Psoas muscle (tissue), 8 donors: Measurements from ENCODE around the gene TPRKB. TPM values are rescaled to one million over a fixed set of nuclear protein-coding genes. Genes with fewer than 3 reads are reported as not detected.
A peak's percentile ranks its signal among the peaks of the same experiment; 100 is the strongest.

Source experiments
- ATAC-seq, 4 donors: fragments of 200-7000 bp; cut with Tn5 transposase; one replicate each; pipeline ENCODE4 v1.9.1; 2020; ENCODE audit warnings: moderate library complexity in 3 of 4, mild to moderate bottlenecking in 2 of 4
- DNase-seq, 2 donors: peaks; one replicate each; pipeline ENCODE4 v3.0.0-alpha.2; 2020
- H3K27ac ChIP-seq: fragments of 200-600 bp; one replicate; pipeline ENCODE4 v1.8.0; 2022
- H3K27me3 ChIP-seq, 3 donors: fragments of 200-600 bp in 1 of 3; one replicate each; pipeline versions ENCODE4 v1.6.1 to v1.8.0; 2013 to 2022; ENCODE audit warnings: low read length in 2 of 3, mild to moderate bottlenecking in 2 of 3, moderate library complexity in 1 of 3; ENCODE audit not compliant: insufficient read depth in 3 of 3
- H3K36me3 ChIP-seq, 2 donors: fragments of 200-600 bp in 1 of 2; one replicate each; pipeline versions ENCODE4 v1.6.1 to v1.8.0; 2013 to 2022; ENCODE audit warnings: low read depth in 1 of 2, mild to moderate bottlenecking in 1 of 2, moderate library complexity in 1 of 2; ENCODE audit not compliant: insufficient read depth in 1 of 2
- H3K4me1 ChIP-seq: fragments of 200-600 bp; one replicate; pipeline ENCODE4 v1.8.0; 2022
- H3K4me3 ChIP-seq: fragments of 200-600 bp; one replicate; pipeline ENCODE4 v1.8.0; 2022; ENCODE audit warnings: mild to moderate bottlenecking
- H3K9me3 ChIP-seq: fragments of 200-600 bp; one replicate; pipeline ENCODE4 v1.8.0; 2022
- CTCF ChIP-seq: fragments of 200-600 bp; IDR thresholded peaks from one replicate; pipeline ENCODE4 v1.8.0; 2022; ENCODE audit warnings: antibody characterized with exemption
- WGBS, 3 donors: extraction: QIAGEN DNeasy Blood & Tissue Kit; methylation state at CpG; one replicate each; pipeline versions ENCODE4 v1.1.6 to v1.1.7; 2013; 5-methylcytosine and 5-hydroxymethylcytosine counted together
- intact Hi-C, 2 donors: fragments of 100-400 bp; cut with DNase I; formaldehyde crosslinking; loops; one replicate each; pipeline versions ENCODE4 v1.11.0 to v1.14.2; 2022
- polyA plus RNA-seq, 3 donors: library from polyadenylated mRNA; stranded (reverse); fragments of 200-250 nt; gene quantifications; one replicate each; pipeline ENCODE4 v1.2.3, GENCODE V29; 2013
- total RNA-seq, 4 donors: library from RNA; stranded (reverse); fragmentation: NEBNext Ultra II Directional in 2 of 4; extraction: Animal tissue kit (Norgen Biotek cat#: 25700) in 2 of 4; gene quantifications; one replicate each; pipeline versions ENCODE4 v1.2.1 to v1.2.4, GENCODE V29; 2021 to 2023
- donor health status: healthy with polysubstance abuse.
- donor health status: DM: no; HTN: no; CAD: no; lungs with moderate emphysema.
- donor health status: Bipolar disorder and iron deficiency.
- donor health status: healthy.
- donor health status: DM: yes; HTN: yes; CAD: no.
- donor health status: DM: no; HTN: no; CAD: no.
- donor health status: DM: no; HTN: no; CAD: no.
- donor health status: DM: yes; HTN: yes; CAD: no.

Gene TPRKB
- total and polyA plus RNA-seq, 7 donors, result 21.8 to 130 (median 35.1) TPM

- Histone ChIP-seq H3K9me3 (no peaks in the 10 kb centered on the region), H3K27ac (no peak overlapping the region), H3K36me3 (peaks cover 0 to 52% of the 10 kb centered on the region in 2 donors), H3K4me3 (no peak overlapping the region), H3K4me1 (no peaks in the 10 kb centered on the region), H3K27me3 (no peaks in the 10 kb centered on the region)
- DNase-seq (no peak), ATAC-seq (no peak)
- intact Hi-C loops, result no loop called here
- TF ChIP-seq CTCF, result no peak
- 90 to 96% (median 93%) methylated on average over 2 of the region's 2 CpGs for WGBS, 3 donors
Observed at GRCh38 chr2:73749314-73749713, 12.2 kb upstream of the TPRKB start.

- no peak for ATAC-seq
- TF ChIP-seq CTCF, result no peak
- WGBS, 3 donors, result 87 to 88% (median 87%) methylated on average over 3 of the region's 3 CpGs
- Histone ChIP-seq H3K27ac (no peak overlapping the region), H3K9me3 (no peaks in the 10 kb centered on the region), H3K36me3 (peaks cover 0 to 38% of the 10 kb centered on the region in 2 donors), H3K4me3 (no peak overlapping the region), H3K27me3 (no peaks in the 10 kb centered on the region), H3K4me1 (no peaks in the 10 kb centered on the region)
- intact Hi-C loops, result no loop called here
- no peak for DNase-seq
Observed at GRCh38 chr2:73746877-73747208, 9.7 kb upstream of the TPRKB start.

GRCh38 chr2:73746015-73746876, 9.1 kb upstream of the TPRKB start:
- DNase-seq (no peak), ATAC-seq (peak in 1 of 4 donors; percentile 61)
- 83 to 91% (median 87%) methylated on average over 11 of the region's 11 CpGs for whole genome bisulfite sequencing, 3 donors
- Histone ChIP-seq H3K4me3 (no peak overlapping the region), H3K4me1 (no peaks in the 10 kb centered on the region), H3K27me3 (no peaks in the 10 kb centered on the region), H3K9me3 (no peaks in the 10 kb centered on the region), H3K36me3 (peaks cover 0 to 35% of the 10 kb centered on the region in 2 donors), H3K27ac (no peak overlapping the region)
- TF ChIP-seq CTCF, result no peak
- intact Hi-C loops, result no loop called here

GRCh38 chr2:73740767-73741166, 3.6 kb upstream of the TPRKB start:
- Histone ChIP-seq H3K4me1 (peaks cover 14% of the 10 kb centered on the region), H3K4me3 (no peak overlapping the region), H3K27me3 (no peaks in the 10 kb centered on the region), H3K36me3 (peaks cover 0 to 18% of the 10 kb centered on the region in 2 donors), H3K27ac (no peak overlapping the region), H3K9me3 (no peaks in the 10 kb centered on the region)
- WGBS, 3 donors, result 85 to 90% (median 88%) methylated on average over 2 of the region's 2 CpGs
- TF ChIP-seq CTCF, result no peak
- intact Hi-C loops, result no loop called here
- ATAC-seq (no peak), DNase-seq (no peak)
